ENCODE measurements around the gene CPSF3. TPM values are rescaled to one million over a fixed set of nuclear protein-coding genes. Genes with fewer than 3 reads are reported as not detected.

CPSF3 gene
- total and polyA plus RNA-seq, 2 of the 13 experiments (the other 11 are each of a cell fraction or from before 2014, with no cell fraction given), result 19.8 to 93.0 TPM

- no peak for TF ChIP-seq ZNF670 (CRISPR knock-in tag; IDR thresholded peaks at IDR 0.05; ENCODE audit: borderline replicate concordance)
- no peak for TF ChIP-seq REXO4 (CRISPR knock-in tag; IDR thresholded peaks at IDR 0.05; ENCODE audit: borderline replicate concordance)
- peak; percentile 82 for TF ChIP-seq PHF21A (CRISPR knock-in tag; IDR thresholded peaks at IDR 0.05)
- TF ChIP-seq MNT (IDR thresholded peaks at IDR 0.05), result no peak
- no peak for TF ChIP-seq ARNTL (CRISPR knock-in tag; IDR thresholded peaks at IDR 0.05)
- peak; percentile 88 for TF ChIP-seq CEBPB (IDR thresholded peaks at IDR 0.05; ENCODE audit: borderline replicate concordance, low read depth, low read length)
- no peak for TF ChIP-seq ZNF33A (CRISPR knock-in tag; IDR thresholded peaks at IDR 0.05; ENCODE audit: borderline replicate concordance)
- TF ChIP-seq ZBTB3 (CRISPR knock-in tag; IDR thresholded peaks at IDR 0.05; ENCODE audit: borderline replicate concordance, low read depth), result no peak
- TF ChIP-seq BCL3 (CRISPR knock-in tag; IDR thresholded peaks at IDR 0.05), result peak; percentile 59
- no peak for TF ChIP-seq ATF6 (CRISPR knock-in tag; conservative IDR thresholded peaks at IDR 0.05)
- TF ChIP-seq NBN (conservative IDR thresholded peaks at IDR 0.05), result no peak
- no peak for TF ChIP-seq NKX3-1 (CRISPR knock-in tag; IDR thresholded peaks at IDR 0.05)
- TF ChIP-seq REST (IDR thresholded peaks at IDR 0.05; ENCODE audit: borderline replicate concordance in 1 of 2, low read depth in 1 of 2, low read length in 2 of 2), result no peak
- TF ChIP-seq ZMAT3 (CRISPR knock-in tag; conservative IDR thresholded peaks at IDR 0.05), result peak; percentile 80
- no peak for TF ChIP-seq ZNF775 (CRISPR knock-in tag; IDR thresholded peaks at IDR 0.05; ENCODE audit: borderline replicate concordance)
- no peak for TF ChIP-seq CSRNP1 (CRISPR knock-in tag; IDR thresholded peaks at IDR 0.05)
- no peak for TF ChIP-seq ZNF552 (CRISPR knock-in tag; IDR thresholded peaks at IDR 0.05; ENCODE audit: borderline replicate concordance)
Observed at GRCh38 chr2:9380702-9381628, 42.5 kb upstream of the CPSF3 start (continued).
